HepG2 (cell line): ENCODE measurements around the gene KIF6. TPM values are rescaled to one million over a fixed set of nuclear protein-coding genes. Genes with fewer than 3 reads are reported as not detected.

Experiments
- ATAC-seq: fragments of 200-7000 bp; cut with Tn5 transposase; 3 replicates; pipeline ENCODE4 v1.9.1; 2020; ENCODE audit warnings: mild to moderate bottlenecking, moderate library complexity
- BruUV-seq: library from RNA; stranded (reverse); fragments of 400-500 nt; replicated peaks from 2 replicates; lab custom pipeline; 2021; lab: Mats Ljungman, UMichigan
- CTCF ChIA-PET: fragments of 300-600 bp; formaldehyde crosslinking; extraction: SDS; loops from one replicate; lab custom pipeline; 2021; ENCODE audit warnings: low total read pairs, inconsistent platforms, low intra/inter-chr PET ratio; lab: Yijun Ruan, JAX
- POLR2A ChIA-PET: fragments of 350-600 bp; sonication (Branson Sonifier 250); formaldehyde crosslinking; loops from one replicate; lab custom pipeline; 2020; ENCODE audit warnings: antibody characterized with exemption, inconsistent platforms; lab: Yijun Ruan, JAX
- DNase-seq: peaks from one replicate; pipeline ENCODE4 v3.0.0-alpha.2; 2015; ENCODE audit warnings: low spot score
- FAIRE-seq: peaks from 3 replicates; lab custom pipeline; 2011; peaks lifted over from hg19 to GRCh38; lab: Jason Lieb, UNC
- H2AFZ ChIP-seq: one replicate; pipeline ENCODE4 v1.6.1; 2011; ENCODE audit warnings: low read length, inconsistent platforms
- H3K27ac ChIP-seq: fragments of 300-600 bp; 3 replicates; pipeline ENCODE4 v1.8.0; 2011; ENCODE audit warnings: mixed run types, mild to moderate bottlenecking, mixed read lengths, low read length, inconsistent platforms; ENCODE audit not compliant: insufficient read depth; ENCODE audit errors: extremely low read length
- H3K27me3 ChIP-seq, 2 experiments: fragments of 200-600 bp in 1 of 2; 2 replicates in 1 of 2; 3 replicates in 1 of 2; pipeline versions ENCODE4 v1.6.0 to v1.8.0; 2011; ENCODE audit warnings: low read length in 2 of 2, mild to moderate bottlenecking in 2 of 2, moderate library complexity in 2 of 2, inconsistent platforms in 1 of 2; ENCODE audit not compliant: insufficient read depth in 2 of 2, control insufficient read depth in 1 of 2
- H3K36me3 ChIP-seq, 2 experiments: fragments of 200-600 bp in 1 of 2; replicated peaks in 1 of 2; 2 replicates in 1 of 2; 3 replicates in 1 of 2; pipeline versions ENCODE4 v1.5.1 to v1.8.0; 2011; ENCODE audit warnings: low read length in 2 of 2, inconsistent platforms in 1 of 2; ENCODE audit not compliant: insufficient read depth in 2 of 2, control insufficient read depth in 1 of 2
- H3K4me1 ChIP-seq: 2 replicates; pipeline ENCODE4 v1.5.1; 2012; ENCODE audit warnings: low read length, inconsistent platforms; ENCODE audit not compliant: insufficient read depth
- H3K4me2 ChIP-seq: 2 replicates; pipeline ENCODE4 v1.6.0; 2011; ENCODE audit warnings: low read depth, low read length, inconsistent platforms
- H3K4me3 ChIP-seq, 3 experiments: fragments of 200-600 bp in 1 of 3; sonication (generic), shearing (Covaris generic) in 1 of 3; replicated peaks in 1 of 3; 2 replicates each; pipeline ENCODE4 v1.5.1; 2011 to 2016; ENCODE audit warnings: low read length in 3 of 3, inconsistent platforms in 2 of 3, low read depth in 2 of 3, mild to moderate bottlenecking in 2 of 3, control low read depth in 1 of 3, mixed read lengths in 1 of 3; ENCODE audit not compliant: insufficient read depth in 1 of 3
- H3K79me2 ChIP-seq: one replicate; pipeline ENCODE4 v1.6.1; 2011; ENCODE audit warnings: low read length, inconsistent platforms; ENCODE audit not compliant: insufficient read depth
- H3K9ac ChIP-seq: 2 replicates; pipeline ENCODE4 v1.6.0; 2011; ENCODE audit warnings: mild to moderate bottlenecking, low read depth, low read length, inconsistent platforms; ENCODE audit not compliant: insufficient read depth
- H3K9me3 ChIP-seq: 2 replicates; pipeline ENCODE4 v1.5.1; 2012; ENCODE audit warnings: mild to moderate bottlenecking, low read length
- H4K20me1 ChIP-seq: 2 replicates; pipeline ENCODE4 v1.6.0; 2011; ENCODE audit warnings: inconsistent platforms, mild to moderate bottlenecking, low read length, moderate library complexity; ENCODE audit not compliant: insufficient read depth
- CBX1 ChIP-seq: IDR thresholded peaks from one replicate; pipeline ENCODE4 v1.6.1; 2016; ENCODE audit warnings: antibody characterized with exemption, low read depth
- ETV6 ChIP-seq: sonication (generic); formaldehyde crosslinking; conservative IDR thresholded peaks from 2 replicates; pipeline ENCODE4 v1.4.0; 2020; ENCODE audit warnings: missing genetic modification reagents
- GABPA ChIP-seq, 2 experiments: IDR thresholded peaks; 2 replicates each; pipeline ENCODE4 v1.6.1; 2011 to 2016; ENCODE audit warnings: low read depth in 2 of 2, low read length in 1 of 2, missing biosample characterization in 1 of 2, missing genetic modification characterization in 1 of 2
- MLLT10 ChIP-seq: sonication (generic); formaldehyde crosslinking; IDR thresholded peaks from 2 replicates; pipeline ENCODE4 v1.4.0; 2020; ENCODE audit warnings: missing genetic modification reagents
- NONO ChIP-seq, 2 experiments: fragments of 450-650 bp in 1 of 2; sonication (generic) in 1 of 2; formaldehyde crosslinking in 1 of 2; IDR thresholded peaks in 1 of 2; conservative IDR thresholded peaks in 1 of 2; 2 replicates each; pipeline versions ENCODE4 v1.6.1 to v1.8.0; 2017 to 2022; ENCODE audit warnings: mild to moderate bottlenecking in 1 of 2, missing genetic modification reagents in 1 of 2, moderate library complexity in 1 of 2
- SIX1 ChIP-seq: sonication (generic); formaldehyde crosslinking; IDR thresholded peaks from 2 replicates; pipeline ENCODE4 v1.4.0; 2020; ENCODE audit warnings: missing genetic modification reagents, borderline replicate concordance
- SMAD3 ChIP-seq: sonication (generic); formaldehyde crosslinking; IDR thresholded peaks from 2 replicates; pipeline ENCODE4 v1.4.0; 2020; ENCODE audit warnings: missing genetic modification reagents
- ZC3H13 ChIP-seq: sonication (generic); formaldehyde crosslinking; IDR thresholded peaks from 2 replicates; pipeline ENCODE4 v1.8.1; 2023; ENCODE audit warnings: mild to moderate bottlenecking, missing genetic modification reagents, moderate library complexity
- ZMYM3 ChIP-seq: sonication (generic); formaldehyde crosslinking; IDR thresholded peaks from 2 replicates; pipeline ENCODE4 v1.5.1; 2020; ENCODE audit warnings: mild to moderate bottlenecking, missing genetic modification reagents
- ZNF512B ChIP-seq: sonication (generic); formaldehyde crosslinking; IDR thresholded peaks from 2 replicates; pipeline ENCODE4 v1.5.1; 2020; ENCODE audit warnings: missing genetic modification reagents, mild to moderate bottlenecking, borderline replicate concordance
- ZNF891 ChIP-seq: sonication (generic); formaldehyde crosslinking; IDR thresholded peaks from 2 replicates; pipeline ENCODE4 v1.5.0; 2020; ENCODE audit warnings: mild to moderate bottlenecking, missing genetic modification reagents
- ZSCAN31 ChIP-seq: sonication (generic); formaldehyde crosslinking; IDR thresholded peaks from 2 replicates; pipeline ENCODE4 v1.5.0; 2020; ENCODE audit warnings: low read depth, mild to moderate bottlenecking, missing genetic modification reagents
- WGBS: methylation state at CpG from one replicate; pipeline ENCODE4 v1.1.6; 2017; ENCODE audit warnings: low lambda C conversion rate; 5-methylcytosine and 5-hydroxymethylcytosine counted together
- in situ Hi-C: cut with HindIII; loops from 2 replicates; pipeline ENCODE4 v1.10.0; 2017; ENCODE audit warnings: low pct_unique_long_range_greater_than_20kb; ENCODE audit not compliant: extremely low pct_ligation_motif_present
- intact Hi-C: fragments of 100-400 bp; cut with micrococcal nuclease; formaldehyde crosslinking; loops from one replicate; pipeline ENCODE4 v1.10.0; 2022; ENCODE audit not compliant: unreplicated experiment
- polyA plus RNA-seq, 8 experiments: library from polyadenylated mRNA; depleted of rRNA in 3 of 8; stranded (reverse) in 7 of 8; unstranded in 1 of 8; fragments of >200 nt; fragmentation: Illumina TruSeq in 4 of 8; extraction: Trizol in 4 of 8; gene quantifications; 2 replicates each; pipeline versions ENCODE4 v1.2.1 to v1.2.3, GENCODE V29; 2011 to 2016; ENCODE audit warnings: low read depth in 4 of 8, missing spikeins in 1 of 8, mixed read lengths in 1 of 8; ENCODE audit not compliant: insufficient read depth in 1 of 8
- total RNA-seq, 5 experiments: library from RNA; depleted of rRNA; stranded (reverse); fragments of >200 nt; fragmentation: Illumina TruSeq; extraction: Trizol; gene quantifications; 2 replicates each; pipeline ENCODE4 v1.2.3, GENCODE V29; 2016; ENCODE audit warnings: low read depth in 1 of 5
- TF ChIP-seq, protein P1 (sequence below): sonication (generic); formaldehyde crosslinking; conservative IDR thresholded peaks from 2 replicates; pipeline ENCODE4 v1.4.0; 2020; ENCODE audit warnings: missing genetic modification reagents
- TF ChIP-seq, protein P2 (sequence below): sonication (generic); formaldehyde crosslinking; IDR thresholded peaks from 2 replicates; pipeline ENCODE4 v1.4.0; 2020; ENCODE audit warnings: mild to moderate bottlenecking, missing genetic modification reagents

Gene KIF6
- total and polyA plus RNA-seq, 2 of the 13 experiments (the other 11 are each of a cell fraction or from before 2014, with no cell fraction given), result 0.04 to 0.27 TPM

DNA sequence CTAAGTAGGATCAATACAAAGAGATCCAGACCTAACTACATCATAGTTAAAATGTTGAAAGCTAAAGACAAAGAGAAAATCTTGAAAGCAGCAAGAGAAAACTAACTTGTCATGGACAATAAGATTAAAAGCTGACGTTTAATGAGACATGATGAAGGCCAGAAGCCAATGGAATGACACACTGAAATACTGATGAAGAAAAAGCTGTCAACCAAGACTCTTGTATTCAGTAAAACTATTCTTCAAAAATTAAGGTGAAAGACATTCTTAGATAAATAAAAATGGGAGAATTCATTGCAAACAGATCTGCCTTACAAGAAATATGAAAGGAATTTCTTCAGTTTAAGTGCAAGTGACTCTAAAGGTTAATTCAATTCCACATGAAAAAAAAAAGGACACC lies 256.8 kb downstream of the KIF6 start:
- Histone ChIP-seq H3K9ac (no peak overlapping the region), H3K36me3 (no peaks in the 10 kb centered on the region), H3K4me3 (no peak overlapping the region), H3K4me1 (no peaks in the 10 kb centered on the region), H3K79me2 (no peaks in the 10 kb centered on the region), H2AFZ (no peak overlapping the region), H3K27ac (no peak overlapping the region), H3K4me2 (no peak overlapping the region), H3K9me3 (peaks cover 33% of the 10 kb centered on the region), H3K27me3 (no peaks in the 10 kb centered on the region), H4K20me1 (no peaks in the 10 kb centered on the region)
- DNase-seq (no peak), ATAC-seq (no peak), FAIRE-seq (no peak)
- intact Hi-C loops, result no loop called here
- ChIA-PET POLR2A (no interaction called here), CTCF (no interaction called here)
- in situ Hi-C loops, result no loop called here
- no TSS peak for BruUV-seq
- 2% methylated on average over 1 of the region's 1 CpG for whole genome bisulfite sequencing
- TF ChIP-seq SMAD3 (CRISPR knock-in tag), result no peak
- no peak for TF ChIP-seq ZSCAN31 (CRISPR knock-in tag)
- no peak for TF ChIP-seq NONO (IDR thresholded peaks at IDR 0.05)
- no peak for TF ChIP-seq NONO (CRISPR knock-in tag; conservative IDR thresholded peaks at IDR 0.05)
- no peak for TF ChIP-seq MLLT10 (CRISPR knock-in tag)
- no peak for TF ChIP-seq ZNF512B (CRISPR knock-in tag)
- TF ChIP-seq ZMYM3 (CRISPR knock-in tag), result no peak
- TF ChIP-seq, protein P1, sequence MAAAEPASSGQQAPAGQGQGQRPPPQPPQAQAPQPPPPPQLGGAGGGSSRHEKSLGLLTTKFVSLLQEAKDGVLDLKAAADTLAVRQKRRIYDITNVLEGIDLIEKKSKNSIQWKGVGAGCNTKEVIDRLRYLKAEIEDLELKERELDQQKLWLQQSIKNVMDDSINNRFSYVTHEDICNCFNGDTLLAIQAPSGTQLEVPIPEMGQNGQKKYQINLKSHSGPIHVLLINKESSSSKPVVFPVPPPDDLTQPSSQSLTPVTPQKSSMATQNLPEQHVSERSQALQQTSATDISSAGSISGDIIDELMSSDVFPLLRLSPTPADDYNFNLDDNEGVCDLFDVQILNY (CRISPR knock-in tag), result no peak
- no peak for TF ChIP-seq SIX1 (CRISPR knock-in tag)
- TF ChIP-seq ZNF891 (CRISPR knock-in tag), result no peak
- TF ChIP-seq ETV6 (CRISPR knock-in tag), result no peak
- TF ChIP-seq CBX1, result no peak
- TF ChIP-seq GABPA (IDR thresholded peaks at IDR 0.05; ENCODE audit: low read depth, low read length), result no peak
- no peak for TF ChIP-seq GABPA (CRISPR knock-in tag; IDR thresholded peaks at IDR 0.05; ENCODE audit: low read depth)
- TF ChIP-seq, protein P2, sequence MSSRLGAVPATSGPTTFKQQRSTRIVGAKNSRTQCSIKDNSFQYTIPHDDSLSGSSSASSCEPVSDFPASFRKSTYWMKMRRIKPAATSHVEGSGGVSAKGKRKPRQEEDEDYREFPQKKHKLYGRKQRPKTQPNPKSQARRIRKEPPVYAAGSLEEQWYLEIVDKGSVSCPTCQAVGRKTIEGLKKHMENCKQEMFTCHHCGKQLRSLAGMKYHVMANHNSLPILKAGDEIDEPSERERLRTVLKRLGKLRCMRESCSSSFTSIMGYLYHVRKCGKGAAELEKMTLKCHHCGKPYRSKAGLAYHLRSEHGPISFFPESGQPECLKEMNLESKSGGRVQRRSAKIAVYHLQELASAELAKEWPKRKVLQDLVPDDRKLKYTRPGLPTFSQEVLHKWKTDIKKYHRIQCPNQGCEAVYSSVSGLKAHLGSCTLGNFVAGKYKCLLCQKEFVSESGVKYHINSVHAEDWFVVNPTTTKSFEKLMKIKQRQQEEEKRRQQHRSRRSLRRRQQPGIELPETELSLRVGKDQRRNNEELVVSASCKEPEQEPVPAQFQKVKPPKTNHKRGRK (CRISPR knock-in tag), result no peak
- TF ChIP-seq ZC3H13 (CRISPR knock-in tag), result no peak
